NOMO-1 treated with DMSO at 0.1 percent for 48 hours (cell line): ENCODE data around the gene AP4M1.

ENCODE experiments used
- DNase-seq: peaks from one replicate; lab custom pipeline; 2025; ENCODE audit not compliant: unreplicated experiment; lab: John Stamatoyannopoulos, UW

Gene AP4M1

DNA sequence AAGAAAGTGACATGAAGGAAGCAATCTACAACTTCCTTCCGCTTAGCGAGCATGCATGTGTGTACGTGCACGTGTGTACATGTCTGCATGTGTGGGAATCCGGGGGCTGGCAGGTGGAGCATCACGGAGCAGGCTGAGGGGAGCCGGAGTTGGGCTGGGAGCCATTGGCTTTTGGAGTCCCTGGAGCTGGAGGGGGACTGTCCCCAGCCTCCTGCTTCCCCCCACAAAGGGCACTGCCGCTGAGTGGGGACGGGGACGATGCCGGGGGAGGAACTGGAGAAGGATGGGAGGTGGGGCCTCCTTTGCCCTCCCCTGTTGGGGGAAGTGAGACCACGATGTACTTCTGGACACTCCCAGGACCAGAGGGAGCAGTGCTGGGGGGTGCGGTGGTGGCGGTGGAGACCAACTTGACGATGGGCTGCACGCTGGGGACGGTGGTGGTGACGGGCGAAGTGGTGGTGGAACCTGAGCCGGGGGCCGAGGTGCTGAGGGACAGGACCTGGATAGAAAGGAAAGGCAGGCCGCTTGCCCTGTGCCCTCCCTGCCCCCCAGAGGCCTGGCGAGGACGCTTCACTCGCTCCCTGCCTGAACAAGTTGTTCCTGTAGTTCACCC, 5.8 kb downstream of the AP4M1 start:
- no peak for DNase-seq

DNA sequence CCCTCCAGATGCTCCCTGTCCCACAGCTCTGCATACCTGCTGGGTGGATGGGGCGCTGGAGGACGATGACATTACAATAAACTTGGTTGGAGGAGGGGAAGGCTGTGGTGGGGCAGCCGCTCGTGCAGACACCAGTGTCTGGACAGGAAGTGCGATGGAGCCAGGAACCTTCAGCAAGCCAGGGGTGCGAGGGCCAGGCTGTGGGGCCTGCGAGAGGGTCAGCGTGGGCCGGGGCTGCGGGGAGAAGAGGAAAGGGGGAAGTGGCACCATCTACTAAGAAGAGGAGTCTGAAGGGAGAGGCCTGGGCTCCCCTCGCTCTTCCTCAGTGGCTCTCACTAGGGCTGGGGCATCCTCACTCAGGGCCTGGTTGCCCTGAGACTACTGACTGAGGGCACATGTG, 6.4 kb downstream of the AP4M1 start:
- DNase-seq = no peak

DNA sequence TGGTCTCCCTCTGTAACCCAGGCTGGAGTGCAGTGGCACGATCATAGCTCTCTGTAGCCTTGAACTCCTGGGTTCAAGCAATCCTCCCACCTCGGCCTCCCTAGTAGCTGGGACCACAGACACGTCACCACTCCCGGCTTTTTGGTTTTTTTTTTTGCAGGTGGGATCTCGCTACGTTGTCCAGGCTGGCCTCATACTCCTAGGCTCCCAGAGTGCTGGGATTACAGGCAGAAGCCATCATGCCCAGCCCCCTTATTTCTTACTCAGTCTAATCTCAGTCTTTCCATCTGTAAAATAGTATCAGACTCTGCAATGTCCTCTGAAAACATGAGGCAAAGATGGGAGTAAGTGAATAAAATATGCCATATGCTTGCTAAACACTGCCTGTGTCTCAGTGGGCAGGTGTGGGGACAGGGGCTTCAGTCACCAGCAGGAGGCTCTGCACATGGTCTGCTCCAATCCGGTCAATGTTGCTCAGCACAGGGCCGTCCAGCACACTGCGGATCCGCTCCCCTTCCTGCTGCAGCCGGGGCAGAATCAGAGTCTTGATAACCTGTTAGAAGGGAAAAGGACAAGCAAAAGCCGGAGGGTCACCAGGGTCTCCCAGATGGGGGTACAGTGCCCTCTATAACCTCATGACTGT, 8.2 kb downstream of the AP4M1 start:
- no peak for DNase-seq

DNA sequence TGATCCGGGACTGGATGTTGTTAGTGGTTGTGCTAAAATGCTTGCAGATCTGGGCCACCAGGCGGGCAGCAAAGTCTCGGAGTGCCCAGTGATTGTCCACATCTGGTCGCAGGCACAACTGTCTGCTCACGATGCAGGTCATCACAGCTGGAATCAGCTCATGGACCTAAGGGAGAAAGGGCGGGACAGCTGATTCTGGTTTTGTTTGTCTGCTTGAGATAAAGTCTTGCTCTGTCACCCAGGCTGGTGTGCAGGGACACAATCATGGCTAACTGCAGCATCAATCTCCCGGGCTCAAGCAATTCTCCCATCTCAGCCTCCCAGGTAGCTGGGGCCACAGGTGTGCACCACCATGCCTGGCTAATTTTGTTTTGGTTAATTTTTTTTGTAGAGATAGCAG, 9.7 kb downstream of the AP4M1 start:
- DNase-seq = no peak

DNA sequence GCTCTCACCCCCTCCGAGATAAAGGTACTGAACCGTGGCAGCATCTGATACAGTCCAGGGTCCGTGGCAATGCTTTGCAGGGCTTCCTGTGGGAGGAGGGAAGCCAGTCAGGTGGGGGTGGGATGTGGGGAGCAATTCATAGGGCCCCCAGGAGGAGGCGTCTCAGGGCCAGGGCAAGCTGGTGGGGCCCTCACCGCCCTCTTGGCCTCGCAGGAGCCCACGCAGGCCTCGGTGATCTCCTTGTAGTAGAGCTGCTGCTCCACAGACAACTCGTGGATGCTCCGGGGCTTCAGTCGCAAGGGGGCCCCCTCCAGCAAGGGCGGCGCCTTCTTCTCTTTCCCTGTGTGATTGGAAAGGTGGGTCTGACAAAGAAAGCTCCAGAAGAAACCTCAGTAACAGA, 10.5 kb downstream of the AP4M1 start:
- DNase-seq = no peak

DNA sequence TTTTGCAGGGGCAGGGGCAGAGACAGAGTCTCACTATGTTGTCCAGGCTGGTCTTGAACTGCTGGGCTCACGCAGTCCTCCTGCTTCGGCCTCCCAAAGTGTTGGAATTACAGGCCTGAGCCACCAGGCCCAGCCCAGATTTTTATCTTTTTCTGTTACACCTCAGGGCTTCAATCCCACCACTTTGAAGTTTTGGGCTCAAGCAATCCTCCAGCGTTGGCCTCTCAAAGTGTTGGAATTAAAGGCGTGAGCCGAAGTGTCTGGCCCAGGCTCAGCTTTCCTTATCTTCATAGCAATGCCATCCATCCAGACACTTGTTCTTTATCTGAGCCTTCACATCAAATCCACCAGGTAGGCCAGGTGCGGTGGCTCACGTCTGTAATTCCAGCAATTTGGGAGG, 13.6 kb downstream of the AP4M1 start:
- no peak for DNase-seq

DNA sequence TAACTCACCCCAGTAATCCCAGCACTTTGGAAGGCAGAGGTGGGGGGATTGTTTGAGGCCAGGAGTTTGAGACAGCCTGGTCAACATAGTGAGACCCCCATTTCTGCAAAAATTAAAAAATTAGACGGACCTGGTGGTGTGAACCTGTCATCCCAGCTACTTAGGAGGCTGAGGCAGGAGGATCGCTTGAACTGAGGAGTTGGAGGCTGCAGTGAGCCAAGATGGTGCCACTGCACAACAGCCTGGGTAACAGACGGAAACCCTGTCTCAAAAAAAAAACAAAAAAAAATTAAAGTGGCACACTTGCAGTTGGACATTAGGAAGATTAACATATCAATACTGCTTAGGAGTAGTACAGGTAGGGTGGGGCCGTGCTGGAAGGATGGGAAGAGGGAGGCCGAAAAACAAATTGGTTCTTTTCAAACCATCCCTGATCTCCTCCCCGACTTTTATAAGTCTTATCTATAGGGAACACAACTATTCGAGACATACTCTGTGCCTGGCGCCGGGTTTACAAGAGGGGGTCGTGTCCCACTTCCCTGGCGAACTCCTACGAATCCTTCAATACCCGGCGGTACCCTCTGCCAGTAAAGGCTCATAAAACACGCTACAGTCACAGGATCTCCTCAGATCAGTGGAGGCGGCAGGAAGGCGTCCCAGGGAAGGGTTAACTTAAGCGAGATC, 17.1 kb downstream of the AP4M1 start:
- DNase-seq = no peak

DNA sequence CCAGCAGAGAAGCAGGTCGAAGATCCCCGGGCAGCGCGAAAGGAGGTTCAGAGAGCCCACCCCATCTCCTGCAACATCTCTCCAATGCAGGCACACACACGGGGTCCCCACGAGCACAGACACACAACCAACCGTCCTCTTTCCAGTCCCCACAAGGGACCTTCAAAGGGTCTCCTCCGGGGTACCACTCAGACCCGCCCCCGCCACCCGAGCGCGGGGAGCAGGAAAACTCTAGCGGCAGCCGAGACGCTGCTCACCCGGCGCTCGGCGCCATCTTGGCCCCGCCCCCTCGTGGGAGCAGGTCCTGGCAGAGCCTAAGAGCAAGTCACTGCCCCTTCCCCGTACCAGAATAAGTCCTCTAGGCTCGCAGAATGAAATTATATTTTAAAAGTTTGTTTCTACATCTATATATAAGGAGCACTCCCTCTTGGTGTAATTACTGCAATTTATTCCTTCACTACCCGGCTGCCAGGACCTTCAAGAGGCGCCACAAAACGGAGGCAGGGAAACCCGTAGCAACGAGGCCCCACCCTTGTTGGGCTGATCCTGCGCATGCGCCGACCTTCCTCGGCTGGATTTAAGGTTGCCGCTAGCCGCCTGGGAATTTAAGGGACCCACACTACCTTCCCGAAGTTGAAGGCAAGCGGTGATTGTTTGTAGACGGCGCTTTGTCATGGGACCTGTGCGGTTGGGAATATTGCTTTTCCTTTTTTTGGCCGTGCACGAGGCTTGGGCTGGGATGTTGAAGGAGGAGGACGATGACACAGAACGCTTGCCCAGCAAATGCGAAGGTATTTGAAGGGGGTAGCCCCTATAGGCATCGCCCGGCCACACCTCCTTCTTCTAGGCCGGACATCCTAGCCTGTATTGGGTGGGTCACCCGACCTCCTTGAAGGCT, 17.9 kb downstream of the AP4M1 start, which contains the start of the genes CNPY4 and TAF6:
Gene CNPY4, plus strand, starts transcription at position 563 of the 898 bp plus-strand sequence. Its CDS starts 111 bp downstream, at position 674.
Gene TAF6, minus strand, starts transcription at position 287 of the 898 bp plus-strand sequence. CDS start 5,149 bp downstream, outside the sequence.
- peak; percentile 97 for DNase-seq

DNA sequence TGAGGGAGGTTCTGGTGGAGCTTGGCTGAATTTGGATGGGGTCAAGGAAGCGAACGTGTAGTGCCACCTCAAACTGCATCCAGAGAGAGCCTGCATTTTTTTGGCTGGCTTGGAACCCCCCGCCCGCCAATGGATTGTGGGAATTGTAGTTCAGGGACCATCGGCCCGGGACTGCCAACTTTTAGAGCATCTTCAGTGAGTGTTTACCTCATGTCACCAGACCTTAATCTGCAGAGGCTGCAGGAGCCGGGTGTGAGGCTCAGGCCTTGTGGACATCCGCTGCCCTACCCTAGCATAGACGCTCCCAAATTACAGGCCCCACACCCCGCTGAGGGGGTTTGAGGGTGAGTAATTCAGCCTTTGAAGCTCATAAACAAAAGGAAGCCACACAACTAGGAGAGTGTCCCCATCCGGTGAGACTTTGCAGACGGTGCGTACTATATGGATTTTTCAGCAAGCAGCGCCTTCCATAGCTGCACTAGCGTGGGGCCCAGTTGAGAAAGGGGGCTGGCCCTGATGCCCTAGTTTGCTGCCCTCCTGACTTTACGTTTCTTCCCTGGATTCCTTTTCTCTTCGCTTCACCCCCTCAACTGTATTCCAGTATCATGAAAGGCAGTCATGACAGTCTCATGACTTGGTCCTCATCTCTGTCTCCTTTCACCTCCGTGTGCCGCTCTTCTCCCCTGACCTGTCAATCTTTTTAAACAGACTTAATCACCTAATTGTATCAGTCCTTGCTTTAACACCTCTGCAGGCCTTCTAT, 18.7 kb downstream of the AP4M1 start:
- DNase-seq = peak; percentile 69

DNA sequence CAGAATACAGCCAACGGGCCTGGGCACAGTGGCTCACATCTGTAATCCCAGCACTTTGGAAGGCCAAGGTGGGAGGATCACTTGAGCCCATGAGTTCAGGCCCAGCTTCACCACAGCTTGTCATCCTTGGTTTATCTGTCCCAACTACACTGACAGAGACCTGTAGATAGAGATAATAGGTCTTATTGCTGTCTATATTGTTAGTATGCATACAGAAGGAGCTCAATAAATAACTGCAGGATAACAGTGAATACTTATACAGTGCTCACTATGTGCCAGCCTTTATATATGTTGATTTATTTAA, 19.2 kb downstream of the AP4M1 start:
- DNase-seq = no peak

DNA sequence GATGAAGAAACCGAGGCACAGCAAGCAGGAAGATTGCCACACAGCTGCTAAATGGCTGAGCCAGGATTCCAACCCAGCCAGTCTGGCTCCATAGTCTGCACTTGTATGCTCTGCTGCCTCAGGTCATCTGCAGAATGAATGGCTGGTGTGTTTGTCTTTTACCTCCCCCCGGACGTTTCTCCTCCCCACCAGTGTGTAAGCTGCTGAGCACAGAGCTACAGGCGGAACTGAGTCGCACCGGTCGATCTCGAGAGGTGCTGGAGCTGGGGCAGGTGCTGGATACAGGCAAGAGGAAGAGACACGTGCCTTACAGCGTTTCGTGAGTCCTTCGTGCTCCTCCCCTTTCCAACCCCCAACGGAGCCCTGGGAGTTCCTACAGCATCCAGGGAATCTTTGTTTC, 20.6 kb downstream of the AP4M1 start:
- no peak for DNase-seq

DNA sequence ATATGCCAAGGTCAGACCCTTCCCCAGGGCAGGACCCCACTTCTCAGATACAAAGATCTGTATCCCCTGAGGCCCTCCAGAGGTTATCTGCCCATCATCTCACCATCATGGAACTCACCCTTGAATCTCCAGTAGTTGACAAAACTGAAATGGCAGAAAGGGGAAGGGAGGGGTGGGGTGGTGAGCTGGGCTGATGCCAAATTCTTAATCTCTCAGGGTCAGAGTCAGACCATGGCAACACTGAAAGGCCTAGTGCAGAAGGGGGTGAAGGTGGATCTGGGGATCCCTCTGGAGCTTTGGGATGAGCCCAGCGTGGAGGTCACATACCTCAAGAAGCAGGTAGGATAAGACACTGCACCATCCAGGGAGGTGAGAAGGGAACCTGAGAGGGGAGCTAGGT, 21.1 kb downstream of the AP4M1 start:
- no peak for DNase-seq

DNA sequence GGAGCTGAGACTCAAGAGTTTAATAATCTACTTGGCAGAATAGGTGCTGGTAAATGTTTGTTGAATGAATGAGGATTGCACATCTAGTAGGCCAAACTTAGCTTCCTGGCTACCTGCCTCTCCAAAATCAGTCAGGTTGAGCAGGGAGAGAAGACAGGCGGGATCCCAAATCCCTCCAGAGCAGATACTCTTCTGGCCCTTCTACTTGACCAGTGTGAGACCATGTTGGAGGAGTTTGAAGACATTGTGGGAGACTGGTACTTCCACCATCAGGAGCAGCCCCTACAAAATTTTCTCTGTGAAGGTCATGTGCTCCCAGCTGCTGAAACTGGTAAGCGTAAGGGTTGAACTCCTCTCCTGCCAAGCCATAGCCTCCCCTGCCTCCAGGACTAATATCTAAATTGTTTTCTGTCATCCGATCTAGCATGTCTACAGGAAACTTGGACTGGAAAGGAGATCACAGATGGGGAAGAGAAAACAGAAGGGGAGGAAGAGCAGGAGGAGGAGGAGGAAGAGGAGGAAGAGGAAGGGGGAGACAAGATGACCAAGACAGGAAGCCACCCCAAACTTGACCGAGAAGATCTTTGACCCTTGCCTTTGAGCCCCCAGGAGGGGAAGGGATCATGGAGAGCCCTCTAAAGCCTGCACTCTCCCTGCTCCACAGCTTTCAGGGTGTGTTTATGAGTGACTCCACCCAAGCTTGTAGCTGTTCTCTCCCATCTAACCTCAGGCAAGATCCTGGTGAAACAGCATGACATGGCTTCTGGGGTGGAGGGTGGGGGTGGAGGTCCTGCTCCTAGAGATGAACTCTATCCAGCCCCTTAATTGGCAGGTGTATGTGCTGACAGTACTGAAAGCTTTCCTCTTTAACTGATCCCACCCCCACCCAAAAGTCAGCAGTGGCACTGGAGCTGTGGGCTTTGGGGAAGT, 23.1 kb downstream of the AP4M1 start:
- DNase-seq = no peak

DNA sequence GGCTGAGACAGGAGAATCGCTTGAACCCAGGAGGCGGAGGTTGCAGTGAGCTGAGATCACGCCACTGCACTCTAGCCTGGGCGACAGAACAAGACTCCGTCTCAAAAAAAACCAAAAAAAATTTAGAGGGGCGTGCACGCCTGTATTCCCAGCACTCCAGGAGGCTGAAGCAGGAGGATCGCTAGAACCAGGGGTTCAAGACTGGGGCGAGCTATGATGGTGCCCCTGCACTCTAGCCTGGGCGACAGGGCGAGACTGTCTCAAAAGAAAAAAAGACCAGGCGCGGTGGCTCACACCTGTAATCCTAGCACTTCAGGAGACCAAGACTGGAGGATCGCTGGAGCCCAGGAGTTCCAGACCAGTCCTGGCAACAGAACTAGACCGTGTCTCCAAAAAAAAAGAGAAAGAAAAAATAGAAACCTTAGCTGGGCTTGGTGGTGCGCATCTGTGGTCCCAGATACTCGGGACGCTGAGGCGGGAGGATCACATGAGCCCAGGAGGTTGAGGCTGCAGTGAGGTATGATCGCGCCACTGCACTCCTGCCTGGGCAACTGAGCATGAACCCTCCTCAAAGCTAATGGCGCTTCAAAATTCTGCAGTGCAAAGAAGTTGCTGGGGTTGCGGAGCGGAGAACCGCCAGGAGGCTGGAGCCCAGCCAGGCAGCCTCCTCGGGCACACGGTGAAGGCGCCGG, 24.9 kb downstream of the AP4M1 start:
- DNase-seq = no peak

DNA sequence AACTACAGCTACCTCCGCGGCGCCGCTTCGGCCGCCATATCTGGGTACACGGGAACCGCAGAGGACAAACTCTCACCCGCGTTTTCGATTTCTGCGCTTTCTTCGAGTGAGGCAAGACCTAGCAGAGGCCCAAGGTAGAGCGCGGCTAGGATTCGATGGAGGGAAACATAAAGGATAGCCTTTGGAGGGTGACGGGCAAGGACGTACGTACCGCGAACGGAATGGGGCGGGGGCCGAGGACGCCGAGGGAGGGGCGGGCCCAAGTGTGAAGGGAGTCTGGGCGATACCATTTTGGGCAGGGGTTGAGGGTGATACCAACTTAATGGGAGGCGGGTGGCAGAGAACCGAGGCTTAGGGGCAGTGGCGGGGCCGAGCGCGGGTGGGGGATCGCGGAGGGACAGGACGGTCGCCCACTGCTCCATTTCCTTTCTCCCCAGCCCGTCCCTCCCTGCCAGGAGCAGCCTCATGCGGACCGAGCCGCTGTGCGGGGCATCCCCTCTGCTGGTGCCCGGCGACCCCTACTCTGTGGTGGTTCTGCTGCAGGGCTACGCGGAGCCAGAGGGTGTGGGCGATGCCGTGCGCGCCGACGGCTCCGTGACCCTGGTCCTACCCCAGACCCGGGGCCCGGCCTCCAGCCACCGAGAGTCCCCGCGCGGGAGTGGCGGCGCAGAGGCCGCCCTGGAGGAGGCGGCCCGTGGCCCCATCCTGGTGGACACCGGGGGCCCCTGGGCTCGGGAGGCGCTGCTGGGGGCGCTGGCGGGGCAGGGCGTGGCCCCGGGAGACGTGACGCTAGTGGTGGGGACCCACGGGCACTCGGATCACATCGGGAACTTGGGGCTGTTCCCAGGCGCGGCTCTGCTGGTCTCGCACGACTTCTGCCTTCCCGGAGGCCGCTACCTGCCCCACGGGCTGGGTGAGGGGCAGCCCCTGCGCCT, 25.8 kb downstream of the AP4M1 start, which contains the start of gene MBLAC1:
Gene MBLAC1, plus strand, starts transcription at position 37 of the 935 bp plus-strand sequence. Its CDS starts 429 bp downstream, at position 466.
- DNase-seq = peak; percentile 92

DNA sequence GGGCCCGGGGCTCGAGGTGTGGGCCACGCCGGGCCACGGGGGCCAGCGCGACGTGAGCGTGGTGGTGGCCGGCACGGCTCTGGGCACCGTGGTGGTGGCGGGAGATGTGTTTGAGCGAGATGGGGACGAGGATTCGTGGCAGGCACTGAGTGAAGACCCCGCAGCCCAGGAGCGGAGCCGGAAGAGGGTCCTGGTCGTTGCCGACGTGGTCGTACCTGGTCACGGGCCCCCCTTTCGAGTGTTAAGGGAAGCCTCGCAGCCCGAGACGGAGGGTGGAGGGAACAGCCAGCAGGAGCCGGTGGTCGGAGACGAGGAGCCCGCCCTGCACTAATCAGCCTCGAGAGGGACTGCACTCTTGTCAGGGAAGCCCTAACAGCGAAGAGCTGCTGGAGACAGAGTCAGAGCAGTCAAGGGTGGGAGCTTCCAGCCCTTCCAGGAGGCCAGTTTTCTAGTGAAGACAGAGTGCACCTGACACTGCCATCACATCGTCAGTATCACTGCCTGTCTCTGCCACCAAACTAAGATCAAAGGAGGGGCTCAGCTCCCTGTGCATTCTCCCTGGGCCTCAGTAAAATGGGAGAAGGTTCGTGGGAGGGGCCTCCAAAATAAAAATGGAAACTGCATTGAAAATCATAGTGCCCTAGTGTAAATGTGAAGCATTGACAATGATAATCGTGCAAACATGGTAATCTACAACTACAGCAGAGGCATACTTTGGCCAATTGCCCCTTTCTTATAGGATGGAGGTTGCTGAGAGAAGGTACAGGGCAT, 26.6 kb downstream of the AP4M1 start:
- DNase-seq = peak; percentile 27

DNA sequence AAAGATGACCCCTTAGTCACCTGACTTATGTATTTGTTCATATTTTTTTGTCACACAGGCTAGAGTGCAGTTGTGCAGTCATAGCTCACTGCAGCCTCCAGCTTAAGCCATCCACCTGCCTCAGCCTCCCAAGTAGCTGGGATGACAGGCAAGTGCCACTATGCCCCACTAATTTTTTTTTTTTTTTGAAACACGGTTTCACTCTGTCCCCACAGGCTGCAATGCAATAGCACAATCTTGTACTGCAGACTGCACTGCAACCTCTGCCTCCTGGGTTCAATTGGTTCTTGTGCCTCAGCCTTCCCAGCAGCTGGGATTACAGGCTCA, 27.2 kb downstream of the AP4M1 start:
- DNase-seq = no peak
